ENCODE measurements around the gene IL2. TPM values are rescaled to one million over a fixed set of nuclear protein-coding genes. Genes with fewer than 3 reads are reported as not detected.

IL2 gene
- total RNA-seq (2014; rRNA removed; shearing (Covaris generic)) = not detected in 2 replicates

- no peak for DNase-seq
- no peak within 1 kb of the TSS for H3K27ac ChIP-seq
Observed at GRCh38 chr4:122456231-122457116, at the start of gene IL2. Gene IL2, minus strand, starts transcription at chr4:122456725. Its CDS starts 285 bp downstream, at chr4:122456440.

GRCh38 chr4:122503214-122503613 lies 46.7 kb upstream of the IL2 start:
- 0 out of 2 replicates have a peak, but pooled peaks cover 5% of the 10 kb centered on the region for H3K27me3 ChIP-seq
- H3K27ac ChIP-seq = no peak overlapping the region
- DNase-seq = no peak
- no peaks in the 10 kb centered on the region for H3K36me3 ChIP-seq
- H3K4me1 ChIP-seq = no peaks in the 10 kb centered on the region
- H3K9me3 ChIP-seq (replicated peaks) = no peaks in the 10 kb centered on the region
- H3K4me3 ChIP-seq = no peak overlapping the region

More at GRCh38 chr4:122456231-122457116, at the start of gene IL2:
- Histone ChIP-seq H3K9me3 (replicated peaks) (no peaks in the 10 kb centered on the region), H3K36me3 (no peaks in the 10 kb centered on the region), H3K27me3 (no peaks in the 10 kb centered on the region), H3K4me1 (no peaks in the 10 kb centered on the region), H3K4me3 (no peak within 1 kb of the TSS)

- DNase-seq = no peak
- Histone ChIP-seq H3K4me1 (no peaks in the 10 kb centered on the region), H3K36me3 (no peaks in the 10 kb centered on the region), H3K9me3 (replicated peaks) (no peaks in the 10 kb centered on the region), H3K27ac (no peak overlapping the region), H3K4me3 (no peak overlapping the region), H3K27me3 (0 out of 2 replicates have a peak, but pooled peaks cover 5% of the 10 kb centered on the region)
Observed at GRCh38 chr4:122500852-122501501, 44.5 kb upstream of the IL2 start.

GRCh38 chr4:122489061-122489460 lies 32.5 kb upstream of the IL2 start:
- Histone ChIP-seq H3K4me1 (no peaks in the 10 kb centered on the region), H3K36me3 (no peaks in the 10 kb centered on the region), H3K27me3 (no peaks in the 10 kb centered on the region), H3K4me3 (no peak overlapping the region), H3K9me3 (replicated peaks) (peaks cover 5% of the 10 kb centered on the region; the same call in 1 of the 2 replicates), H3K27ac (no peak overlapping the region)
- DNase-seq = no peak

- Histone ChIP-seq H3K4me3 (no peak overlapping the region), H3K36me3 (no peaks in the 10 kb centered on the region), H3K4me1 (no peaks in the 10 kb centered on the region), H3K27ac (no peak overlapping the region), H3K27me3 (no peaks in the 10 kb centered on the region), H3K9me3 (replicated peaks) (no peaks in the 10 kb centered on the region)
- no peak for DNase-seq
Observed at GRCh38 chr4:122483481-122483880, 27.0 kb upstream of the IL2 start.

- Histone ChIP-seq H3K4me1 (no peaks in the 10 kb centered on the region), H3K4me3 (no peak overlapping the region), H3K9me3 (replicated peaks) (no peaks in the 10 kb centered on the region), H3K36me3 (no peaks in the 10 kb centered on the region), H3K27ac (no peak overlapping the region), H3K27me3 (no peaks in the 10 kb centered on the region)
- no peak for DNase-seq
Observed at GRCh38 chr4:122481766-122482405, 25.4 kb upstream of the IL2 start.

GRCh38 chr4:122480655-122481487 lies 24.3 kb upstream of the IL2 start:
- H3K4me3 ChIP-seq = no peak overlapping the region
- no peak for DNase-seq
- H3K4me1 ChIP-seq = no peaks in the 10 kb centered on the region
- no peaks in the 10 kb centered on the region for H3K36me3 ChIP-seq
- no peaks in the 10 kb centered on the region for H3K9me3 ChIP-seq (replicated peaks)
- H3K27ac ChIP-seq = no peak overlapping the region
- H3K27me3 ChIP-seq = no peaks in the 10 kb centered on the region

- Histone ChIP-seq H3K27me3 (no peaks in the 10 kb centered on the region), H3K9me3 (replicated peaks) (no peaks in the 10 kb centered on the region), H3K36me3 (no peaks in the 10 kb centered on the region), H3K4me3 (no peak overlapping the region), H3K27ac (no peak overlapping the region), H3K4me1 (no peaks in the 10 kb centered on the region)
- DNase-seq = no peak
Observed at GRCh38 chr4:122479935-122480416, 23.5 kb upstream of the IL2 start.

GRCh38 chr4:122476745-122477144 lies 20.2 kb upstream of the IL2 start:
- no peak for DNase-seq
- Histone ChIP-seq H3K9me3 (replicated peaks) (no peaks in the 10 kb centered on the region), H3K36me3 (no peaks in the 10 kb centered on the region), H3K27ac (no peak overlapping the region), H3K4me1 (no peaks in the 10 kb centered on the region), H3K4me3 (no peak overlapping the region), H3K27me3 (no peaks in the 10 kb centered on the region)

- H3K36me3 ChIP-seq = no peaks in the 10 kb centered on the region
- H3K27me3 ChIP-seq = no peaks in the 10 kb centered on the region
- H3K4me1 ChIP-seq = no peaks in the 10 kb centered on the region
- DNase-seq = no peak
- no peak overlapping the region for H3K4me3 ChIP-seq
- H3K9me3 ChIP-seq (replicated peaks) = no peaks in the 10 kb centered on the region
- H3K27ac ChIP-seq = no peak overlapping the region
Observed at GRCh38 chr4:122476126-122476525, 19.6 kb upstream of the IL2 start.

GRCh38 chr4:122475233-122475632 lies 18.7 kb upstream of the IL2 start:
- no peak for DNase-seq
- H3K27ac ChIP-seq = no peak overlapping the region
- no peaks in the 10 kb centered on the region for H3K9me3 ChIP-seq (replicated peaks)
- no peaks in the 10 kb centered on the region for H3K36me3 ChIP-seq
- H3K27me3 ChIP-seq = no peaks in the 10 kb centered on the region
- no peak overlapping the region for H3K4me3 ChIP-seq
- no peaks in the 10 kb centered on the region for H3K4me1 ChIP-seq

- H3K36me3 ChIP-seq = no peaks in the 10 kb centered on the region
- no peaks in the 10 kb centered on the region for H3K27me3 ChIP-seq
- no peaks in the 10 kb centered on the region for H3K4me1 ChIP-seq
- H3K27ac ChIP-seq = no peak overlapping the region
- H3K4me3 ChIP-seq = no peak overlapping the region
- H3K9me3 ChIP-seq (replicated peaks) = no peaks in the 10 kb centered on the region
- DNase-seq = no peak
Observed at GRCh38 chr4:122469457-122469856, 12.9 kb upstream of the IL2 start.

- no peak for DNase-seq
- Histone ChIP-seq H3K9me3 (replicated peaks) (no peaks in the 10 kb centered on the region), H3K4me1 (no peaks in the 10 kb centered on the region), H3K4me3 (peak overlapping the region; percentile 13; the same call in 1 of the 2 replicates), H3K36me3 (no peaks in the 10 kb centered on the region), H3K27me3 (no peaks in the 10 kb centered on the region), H3K27ac (no peak overlapping the region)
Observed at GRCh38 chr4:122458625-122459024, 2.1 kb upstream of the IL2 start.

- Histone ChIP-seq H3K4me1 (no peaks in the 10 kb centered on the region), H3K36me3 (no peaks in the 10 kb centered on the region), H3K4me3 (no peak overlapping the region), H3K27me3 (no peaks in the 10 kb centered on the region), H3K27ac (no peak overlapping the region), H3K9me3 (replicated peaks) (no peaks in the 10 kb centered on the region)
- no peak for DNase-seq
Observed at GRCh38 chr4:122453384-122453995, 3.0 kb downstream of the IL2 start.

Measured in SJCRH30 (cell line).